GM12873 (cell line): ENCODE results near the gene LRRC61.

Source experiments
- TF ChIP-seq, protein P1 (sequence below): IDR thresholded peaks from 2 replicates; pipeline ENCODE4 v1.5.1; 2012; ENCODE audit warnings: low read depth, mild to moderate bottlenecking, moderate library complexity, low read length, control low read depth; ENCODE audit not compliant: insufficient read depth; ENCODE audit errors: missing control alignments

Gene LRRC61

DNA sequence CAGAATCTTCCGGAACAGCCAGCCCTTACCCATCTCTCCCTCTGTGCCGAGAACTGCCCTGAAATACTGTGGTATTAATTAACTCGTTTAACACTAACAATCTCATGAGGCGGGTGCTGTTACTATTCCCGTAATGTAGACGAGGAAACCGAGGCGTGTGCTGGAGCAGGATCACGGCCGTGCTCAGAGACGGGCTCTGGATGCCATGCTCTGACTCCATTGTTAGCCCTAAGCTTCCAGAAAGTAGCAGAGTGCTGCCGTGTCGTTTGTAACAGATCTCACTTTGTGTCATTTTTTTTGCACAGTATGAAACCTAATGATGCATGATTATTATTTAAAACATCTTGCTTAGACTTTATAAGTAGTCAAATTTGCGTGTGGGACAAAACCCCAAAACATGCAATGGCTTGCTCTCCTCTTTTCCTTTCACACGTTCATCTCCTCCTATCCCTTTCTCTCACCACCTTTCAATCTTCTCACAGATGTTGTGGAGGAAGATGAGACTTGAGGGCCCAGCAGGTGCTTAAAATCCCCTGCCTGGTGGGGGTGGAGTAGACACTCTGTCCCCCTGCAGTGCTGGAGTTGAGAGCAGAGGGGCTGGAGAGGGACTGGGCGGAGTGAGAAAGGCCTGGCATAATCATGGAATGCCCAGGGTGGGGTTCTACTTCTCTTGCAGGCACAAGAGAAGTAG is 672 bp downstream of the LRRC61 start:
- TF ChIP-seq, protein P1, sequence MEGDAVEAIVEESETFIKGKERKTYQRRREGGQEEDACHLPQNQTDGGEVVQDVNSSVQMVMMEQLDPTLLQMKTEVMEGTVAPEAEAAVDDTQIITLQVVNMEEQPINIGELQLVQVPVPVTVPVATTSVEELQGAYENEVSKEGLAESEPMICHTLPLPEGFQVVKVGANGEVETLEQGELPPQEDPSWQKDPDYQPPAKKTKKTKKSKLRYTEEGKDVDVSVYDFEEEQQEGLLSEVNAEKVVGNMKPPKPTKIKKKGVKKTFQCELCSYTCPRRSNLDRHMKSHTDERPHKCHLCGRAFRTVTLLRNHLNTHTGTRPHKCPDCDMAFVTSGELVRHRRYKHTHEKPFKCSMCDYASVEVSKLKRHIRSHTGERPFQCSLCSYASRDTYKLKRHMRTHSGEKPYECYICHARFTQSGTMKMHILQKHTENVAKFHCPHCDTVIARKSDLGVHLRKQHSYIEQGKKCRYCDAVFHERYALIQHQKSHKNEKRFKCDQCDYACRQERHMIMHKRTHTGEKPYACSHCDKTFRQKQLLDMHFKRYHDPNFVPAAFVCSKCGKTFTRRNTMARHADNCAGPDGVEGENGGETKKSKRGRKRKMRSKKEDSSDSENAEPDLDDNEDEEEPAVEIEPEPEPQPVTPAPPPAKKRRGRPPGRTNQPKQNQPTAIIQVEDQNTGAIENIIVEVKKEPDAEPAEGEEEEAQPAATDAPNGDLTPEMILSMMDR, result no peak

DNA sequence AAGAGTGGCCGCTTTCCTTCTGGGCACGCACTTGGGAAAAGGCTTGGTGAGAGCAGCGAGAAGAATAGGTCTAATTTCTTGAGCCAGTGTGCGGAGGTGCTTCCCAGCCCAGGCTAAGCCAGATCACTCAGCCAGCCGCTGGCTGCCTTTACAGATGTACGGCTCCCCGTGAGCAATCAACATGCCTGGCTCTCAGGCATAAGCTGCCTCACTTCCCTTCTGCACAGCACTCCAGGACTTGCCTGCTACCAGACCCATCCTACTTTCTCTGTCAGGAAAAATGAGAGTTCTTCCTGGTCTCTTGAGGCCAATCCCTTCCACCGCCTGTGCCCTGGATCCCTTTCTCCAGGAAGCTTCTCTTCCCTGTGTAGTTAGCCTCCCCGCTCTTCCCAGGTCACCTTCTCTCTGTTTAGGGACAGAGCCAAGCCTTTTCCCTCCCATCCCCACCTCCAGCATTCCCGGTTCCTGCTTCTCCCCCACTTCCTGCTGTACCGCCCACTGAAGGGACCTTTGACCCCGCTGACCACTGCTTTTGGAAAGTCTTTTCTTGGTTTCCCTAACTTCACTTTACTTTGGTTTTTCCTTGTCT is 1.3 kb downstream of the LRRC61 start:
- TF ChIP-seq, protein P1, result no peak

DNA sequence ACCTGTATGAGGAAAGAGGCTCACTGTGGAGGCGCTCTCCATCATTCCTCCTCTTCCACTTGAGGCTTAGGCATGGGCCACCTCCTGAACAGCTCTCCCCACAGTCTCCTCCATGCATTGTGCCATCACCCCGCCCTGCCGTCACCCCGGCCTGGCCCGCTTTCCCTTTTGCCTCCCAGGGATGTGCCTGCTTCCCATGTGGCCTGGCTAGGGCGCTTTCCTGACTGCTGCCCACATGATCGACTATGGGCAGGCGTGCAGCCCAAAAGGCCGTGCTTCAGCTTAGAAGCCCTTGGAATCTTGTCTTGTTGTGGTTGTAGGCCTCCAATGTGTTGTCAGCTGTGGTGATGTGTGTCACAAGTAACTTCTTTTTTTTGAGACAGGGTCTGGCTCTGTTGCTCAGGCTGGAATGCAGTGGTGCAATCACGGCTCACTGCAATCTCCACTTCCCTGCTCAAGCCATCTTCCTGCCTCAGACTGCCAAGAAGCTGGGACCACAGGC is 2.0 kb downstream of the LRRC61 start:
- TF ChIP-seq, protein P1, result no peak

DNA sequence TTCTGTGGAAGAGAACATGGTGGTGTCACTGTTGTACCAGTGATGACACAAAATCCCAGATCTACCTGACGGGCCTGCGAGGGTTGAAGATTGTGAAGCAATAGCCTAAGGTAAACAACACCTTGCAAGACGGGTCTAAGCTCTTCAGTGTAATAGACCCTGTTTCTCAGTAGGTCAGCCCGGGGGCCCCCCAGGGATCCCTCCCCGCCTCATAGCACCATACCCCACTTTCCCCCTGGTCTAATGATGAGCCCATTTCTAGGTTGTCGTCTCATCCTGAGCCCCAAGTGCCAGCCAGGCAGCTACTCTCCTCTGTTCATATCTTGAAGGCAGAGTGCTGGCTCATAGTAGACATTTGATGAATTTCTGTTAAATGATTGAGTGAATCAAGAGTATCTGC is 2.7 kb downstream of the LRRC61 start:
- TF ChIP-seq, protein P1, result no peak

DNA sequence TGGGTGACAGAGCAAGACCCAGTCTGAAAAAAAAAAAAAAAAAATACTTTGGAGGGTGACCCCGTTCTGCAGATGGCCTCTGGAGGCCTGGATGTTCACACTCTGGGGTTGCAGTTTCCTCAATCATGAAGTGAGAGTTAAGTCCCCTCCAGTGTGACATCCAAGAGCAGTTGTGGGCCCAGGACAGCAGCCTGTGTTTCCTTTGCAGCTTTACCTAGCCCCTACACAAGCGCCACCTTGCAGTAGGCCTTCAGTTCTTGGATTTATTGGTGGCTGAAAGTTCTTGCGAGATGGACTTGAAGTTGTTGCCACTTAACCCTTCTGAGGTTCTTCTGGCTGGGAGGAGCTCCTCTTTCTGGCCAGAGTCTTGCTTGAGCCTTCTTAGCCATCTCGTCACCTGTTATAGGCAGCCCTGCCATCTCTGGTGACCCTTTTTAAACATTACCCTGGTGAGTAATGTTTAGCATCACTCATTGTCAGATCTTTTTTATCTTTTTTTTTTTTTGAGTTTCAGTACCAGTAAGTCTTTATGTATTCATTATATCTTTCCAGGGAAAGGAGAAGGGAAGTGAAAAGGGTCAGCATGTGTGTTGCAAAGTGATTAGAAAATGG is 3.6 kb downstream of the LRRC61 start:
- TF ChIP-seq, protein P1, result no peak

DNA sequence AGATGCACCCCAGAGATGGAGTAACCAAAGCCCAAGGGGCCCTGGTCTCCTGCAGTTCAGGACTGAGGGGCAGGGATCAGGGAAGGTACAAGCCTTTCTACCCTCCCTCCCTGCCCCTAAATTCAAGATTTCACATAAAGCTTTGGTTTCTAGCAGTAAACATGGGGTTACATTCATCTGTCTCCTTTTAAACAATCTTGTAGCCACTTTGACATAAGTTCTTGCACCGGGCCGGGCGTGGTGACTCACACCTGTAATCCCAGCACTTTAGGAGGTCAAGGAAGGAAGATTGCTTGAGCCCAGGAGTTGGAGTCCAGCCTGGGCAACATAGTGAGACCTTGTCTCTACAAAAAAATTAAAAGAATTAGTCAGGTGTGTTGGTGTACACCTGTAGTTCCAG is 4.2 kb downstream of the LRRC61 start:
- TF ChIP-seq, protein P1, result no peak

DNA sequence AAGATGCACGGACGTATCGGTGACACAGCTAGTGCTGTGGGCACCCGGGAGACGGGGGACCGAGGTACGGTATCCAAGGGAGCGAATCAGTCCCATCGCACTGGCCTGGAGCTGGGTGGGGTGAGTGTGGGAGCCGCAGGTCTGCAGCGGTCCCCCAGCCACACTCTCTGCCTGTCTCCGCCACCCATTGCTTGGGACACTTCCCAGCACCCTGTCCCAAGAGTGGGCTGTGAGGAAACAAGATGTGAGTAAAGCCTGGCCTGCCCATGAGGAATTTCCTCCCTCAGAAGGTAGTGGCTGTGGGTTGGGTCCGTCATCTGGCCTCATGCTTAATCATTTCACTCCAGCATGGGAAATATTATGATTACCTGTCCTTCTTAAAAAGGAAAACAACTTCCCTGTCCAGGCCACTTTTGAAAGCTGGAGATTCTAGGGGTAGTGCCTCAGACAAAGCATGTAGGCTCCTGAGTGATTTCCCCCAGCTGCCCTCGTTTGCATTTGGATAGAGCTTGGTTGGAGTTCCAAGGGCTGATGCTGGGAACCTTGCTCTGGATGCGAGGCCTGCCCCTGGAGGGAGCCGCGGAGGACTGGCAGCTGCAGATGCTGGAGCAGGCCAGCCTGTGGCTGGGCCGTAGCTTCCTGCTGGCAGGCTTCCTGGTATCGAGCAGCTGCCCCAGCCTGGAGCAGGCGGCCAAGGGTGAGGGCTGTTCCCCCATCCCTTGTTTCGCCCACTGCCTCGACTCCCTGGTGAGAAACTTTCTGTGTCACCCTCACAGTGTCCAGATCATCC is 6.4 kb downstream of the LRRC61 start:
- TF ChIP-seq, protein P1, result no peak
